ENCODE data around the gene SH3RF3.

Gene SH3RF3

DNA sequence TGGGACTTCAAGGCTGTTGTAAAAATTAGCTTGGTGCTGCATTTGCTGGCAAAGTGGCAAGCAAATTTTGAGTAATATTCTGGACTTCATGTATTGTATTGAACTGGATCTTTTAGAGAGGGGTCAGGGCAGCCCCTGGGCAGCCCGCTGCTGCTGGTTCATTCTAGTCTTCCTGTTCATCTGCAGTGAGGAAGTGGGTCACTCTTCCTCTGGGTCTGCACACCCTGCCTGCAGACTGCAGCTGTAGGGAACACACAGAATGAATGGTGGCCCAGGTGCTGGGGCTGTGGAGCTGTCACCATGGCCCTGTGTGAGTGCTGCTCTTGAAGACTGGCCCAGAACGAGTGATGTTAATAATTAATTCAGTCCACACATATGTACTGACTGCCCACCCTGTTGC, 9.4 kb downstream of the SH3RF3 start:
- Histone ChIP-seq H3K4me1 (ENCODE audit: control insufficient read depth, insufficient read depth, low read length, poor library complexity, severe bottlenecking) (no peaks in the 10 kb centered on the region), H3K4me3 (ENCODE audit: extremely low read depth, insufficient read depth, low read length, poor library complexity, severe bottlenecking) (no peak overlapping the region), H3K9me3 (ENCODE audit: control insufficient read depth, low read length) (no peaks in the 10 kb centered on the region), H3K27ac (ENCODE audit: low read depth, low read length, severe bottlenecking) (no peak overlapping the region), H3K36me3 (ENCODE audit: control insufficient read depth, insufficient read depth, low read length) (no peaks in the 10 kb centered on the region)
- 100% methylated on average over 1 to 2 of the region's 2 CpGs for WGBS, 2 experiments (ENCODE audit: insufficient coverage in 2 of 2)

DNA sequence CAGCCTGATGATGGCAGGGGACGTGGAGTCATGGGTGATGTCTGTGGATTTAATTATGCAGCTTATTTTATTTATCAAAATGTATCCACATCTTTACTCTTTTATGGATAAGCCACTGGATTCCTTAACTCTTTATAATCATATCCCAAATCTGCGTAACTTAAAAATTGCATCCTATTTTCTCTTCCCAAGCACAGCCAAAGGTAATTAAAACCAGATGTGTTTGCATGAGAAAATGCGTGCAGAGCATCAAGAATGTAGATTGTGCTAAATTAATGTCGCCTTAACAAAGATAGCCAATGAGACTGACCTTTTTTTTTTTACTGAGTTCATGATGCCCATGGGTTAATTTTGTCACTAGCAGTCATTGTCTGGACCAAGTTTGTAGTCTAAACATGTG, 10.0 kb downstream of the SH3RF3 start:
- no peak overlapping the region for H3K4me3 ChIP-seq (ENCODE audit: extremely low read depth, insufficient read depth, low read length, poor library complexity, severe bottlenecking)
- no peak overlapping the region for H3K27ac ChIP-seq (ENCODE audit: low read depth, low read length, severe bottlenecking)
- no peaks in the 10 kb centered on the region for H3K9me3 ChIP-seq (ENCODE audit: control insufficient read depth, low read length)
- 83 to 100% methylated on average over 2 to 3 of the region's 4 CpGs for WGBS, 2 experiments (ENCODE audit: insufficient coverage in 2 of 2)
- no peaks in the 10 kb centered on the region for H3K36me3 ChIP-seq (ENCODE audit: control insufficient read depth, insufficient read depth, low read length)
- H3K4me1 ChIP-seq (ENCODE audit: control insufficient read depth, insufficient read depth, low read length, poor library complexity, severe bottlenecking) = no peaks in the 10 kb centered on the region

DNA sequence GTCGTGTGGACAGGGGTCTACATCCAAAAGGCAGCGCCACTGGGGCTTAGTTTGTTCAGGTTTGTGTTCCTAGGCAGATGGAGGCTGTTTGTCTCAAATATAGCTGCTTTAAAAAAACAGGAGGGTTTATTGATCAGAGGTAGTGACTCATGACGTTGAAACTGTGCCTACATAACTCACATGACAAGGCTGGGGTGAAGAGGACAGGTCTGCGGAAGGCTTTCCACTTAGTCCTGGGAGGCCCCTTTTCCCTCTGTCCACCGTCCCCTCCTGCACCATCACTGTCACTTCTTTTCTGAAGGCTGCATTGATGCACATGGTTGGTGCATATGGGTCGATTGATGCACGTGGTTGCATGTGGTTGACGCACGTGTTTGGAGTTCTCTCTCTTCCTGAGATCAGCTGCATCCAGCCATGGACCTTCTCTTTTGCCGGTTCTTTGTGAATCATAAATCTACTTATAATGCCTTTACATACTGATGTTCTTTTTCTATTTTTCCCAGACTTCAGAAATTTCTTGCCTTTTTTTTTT, 10.9 kb downstream of the SH3RF3 start:
- no peaks in the 10 kb centered on the region for H3K36me3 ChIP-seq (ENCODE audit: control insufficient read depth, insufficient read depth, low read length)
- no peak overlapping the region for H3K27ac ChIP-seq (ENCODE audit: low read depth, low read length, severe bottlenecking)
- no peaks in the 10 kb centered on the region for H3K4me1 ChIP-seq (ENCODE audit: control insufficient read depth, insufficient read depth, low read length, poor library complexity, severe bottlenecking)
- H3K4me3 ChIP-seq (ENCODE audit: extremely low read depth, insufficient read depth, low read length, poor library complexity, severe bottlenecking) = no peak overlapping the region
- H3K9me3 ChIP-seq (ENCODE audit: control insufficient read depth, low read length) = no peaks in the 10 kb centered on the region
- WGBS, 2 experiments (ENCODE audit: insufficient coverage in 2 of 2) = 92 to 96% methylated on average over 6 to 9 of the region's 10 CpGs

DNA sequence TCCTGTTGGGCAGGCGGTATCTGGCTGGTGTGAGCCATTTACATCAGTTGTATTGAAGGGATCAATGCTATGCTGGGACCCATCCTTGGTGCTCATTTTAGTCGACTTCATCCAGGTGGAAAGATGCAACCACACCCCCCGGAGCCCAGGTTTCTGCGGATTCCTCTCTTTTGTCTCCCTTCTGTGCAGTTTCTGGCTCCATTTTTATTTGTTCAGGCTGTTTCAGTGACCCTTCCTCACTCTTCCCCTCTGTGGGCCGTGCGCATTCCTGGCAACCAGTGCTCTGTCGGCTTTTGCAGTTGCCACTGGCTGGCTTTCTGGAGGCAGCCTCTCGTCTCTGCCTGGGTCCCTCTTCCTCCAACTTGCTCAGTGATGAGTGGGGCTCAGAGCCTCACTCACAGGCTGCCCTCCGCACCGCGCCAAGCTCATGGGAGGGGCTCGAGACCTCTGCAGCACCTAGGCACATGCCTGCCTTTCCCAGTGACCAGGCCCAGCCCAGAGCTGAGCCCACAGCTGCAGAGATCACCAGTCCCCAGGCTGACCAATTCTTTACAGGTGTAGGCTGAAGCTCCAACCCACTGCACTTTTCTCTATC, 12.1 kb downstream of the SH3RF3 start:
- H3K4me1 ChIP-seq (ENCODE audit: control insufficient read depth, insufficient read depth, low read length, poor library complexity, severe bottlenecking) = no peaks in the 10 kb centered on the region
- no peaks in the 10 kb centered on the region for H3K9me3 ChIP-seq (ENCODE audit: control insufficient read depth, low read length)
- 89 to 95% methylated on average over 12 of the region's 12 CpGs for whole genome bisulfite sequencing, 2 experiments (ENCODE audit: insufficient coverage in 2 of 2)
- H3K27ac ChIP-seq (ENCODE audit: low read depth, low read length, severe bottlenecking) = no peak overlapping the region
- no peak overlapping the region for H3K4me3 ChIP-seq (ENCODE audit: extremely low read depth, insufficient read depth, low read length, poor library complexity, severe bottlenecking)
- H3K36me3 ChIP-seq (ENCODE audit: control insufficient read depth, insufficient read depth, low read length) = no peaks in the 10 kb centered on the region

DNA sequence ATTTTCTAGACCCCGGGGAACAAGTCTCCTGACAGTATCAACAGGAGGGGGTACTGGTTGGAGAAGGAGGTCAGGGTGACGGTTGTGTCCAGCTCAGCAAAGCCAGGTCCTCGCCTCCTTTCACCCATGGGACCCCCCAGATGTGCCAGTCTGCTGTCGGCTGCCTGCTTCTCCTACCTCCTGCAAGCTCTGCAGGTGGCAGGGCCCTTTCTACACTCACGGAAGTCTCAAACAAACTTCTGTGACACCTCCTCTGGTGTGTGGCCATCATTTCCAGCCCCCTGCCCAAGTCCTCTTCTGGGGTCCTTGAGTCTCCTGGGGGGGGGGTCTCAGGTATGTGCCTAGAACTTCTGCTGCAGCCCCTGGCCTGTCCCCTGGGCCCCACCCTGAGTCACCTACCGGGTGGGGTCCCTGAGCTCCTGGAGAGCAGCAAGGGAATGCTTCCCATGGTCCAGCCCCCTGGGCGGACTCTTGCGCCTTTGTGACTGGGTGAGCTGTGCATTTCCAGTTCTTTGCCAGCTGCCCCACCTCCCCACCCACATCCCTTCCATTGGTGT, 12.8 kb downstream of the SH3RF3 start:
- no peaks in the 10 kb centered on the region for H3K36me3 ChIP-seq (ENCODE audit: control insufficient read depth, insufficient read depth, low read length)
- no peak overlapping the region for H3K27ac ChIP-seq (ENCODE audit: low read depth, low read length, severe bottlenecking)
- no peaks in the 10 kb centered on the region for H3K4me1 ChIP-seq (ENCODE audit: control insufficient read depth, insufficient read depth, low read length, poor library complexity, severe bottlenecking)
- no peak overlapping the region for H3K4me3 ChIP-seq (ENCODE audit: extremely low read depth, insufficient read depth, low read length, poor library complexity, severe bottlenecking)
- H3K9me3 ChIP-seq (ENCODE audit: control insufficient read depth, low read length) = no peaks in the 10 kb centered on the region
- 87 to 93% methylated on average over 5 to 6 of the region's 8 CpGs for WGBS, 2 experiments (ENCODE audit: insufficient coverage in 2 of 2)

DNA sequence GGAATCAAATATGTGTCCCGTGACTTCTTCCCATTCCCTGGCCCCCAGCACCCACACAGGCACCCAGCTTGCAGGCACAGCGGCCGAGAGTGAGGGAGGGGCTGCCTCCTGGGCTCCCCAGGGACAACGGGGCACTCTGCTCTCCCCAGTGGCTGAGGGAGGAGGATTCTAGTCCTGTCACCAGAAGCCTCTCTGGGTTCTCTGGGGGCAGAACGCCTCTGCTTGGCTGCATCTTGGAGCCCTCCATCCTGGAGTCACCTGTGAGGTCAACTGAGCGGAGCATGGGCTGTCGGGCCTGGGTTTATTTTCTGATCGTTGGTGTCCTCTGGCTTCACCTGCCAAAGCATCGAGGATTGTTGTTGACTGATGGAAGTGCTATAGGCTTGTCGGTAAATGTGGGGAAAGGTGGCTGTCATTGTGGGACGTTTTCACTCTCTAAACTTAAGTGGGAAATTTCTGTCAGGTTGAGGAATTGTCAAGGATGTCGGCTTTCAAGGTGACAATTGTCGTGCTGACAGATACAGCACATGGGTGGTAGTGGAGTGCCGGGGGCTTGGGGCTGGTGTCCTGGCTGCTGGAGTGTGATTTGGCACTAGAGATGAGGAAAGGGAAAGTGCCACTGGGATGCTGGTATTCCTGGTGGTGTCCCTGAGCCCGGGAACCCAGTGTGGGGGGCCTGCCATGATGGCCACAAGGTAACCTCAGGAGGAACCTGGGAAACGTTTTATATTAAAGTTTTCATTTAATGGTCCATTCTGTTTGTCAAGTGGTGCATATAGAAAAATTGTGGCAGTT, 13.6 kb downstream of the SH3RF3 start:
- WGBS, 2 experiments (ENCODE audit: insufficient coverage in 2 of 2) = 89% methylated on average over 14 to 15 of the region's 16 CpGs

DNA sequence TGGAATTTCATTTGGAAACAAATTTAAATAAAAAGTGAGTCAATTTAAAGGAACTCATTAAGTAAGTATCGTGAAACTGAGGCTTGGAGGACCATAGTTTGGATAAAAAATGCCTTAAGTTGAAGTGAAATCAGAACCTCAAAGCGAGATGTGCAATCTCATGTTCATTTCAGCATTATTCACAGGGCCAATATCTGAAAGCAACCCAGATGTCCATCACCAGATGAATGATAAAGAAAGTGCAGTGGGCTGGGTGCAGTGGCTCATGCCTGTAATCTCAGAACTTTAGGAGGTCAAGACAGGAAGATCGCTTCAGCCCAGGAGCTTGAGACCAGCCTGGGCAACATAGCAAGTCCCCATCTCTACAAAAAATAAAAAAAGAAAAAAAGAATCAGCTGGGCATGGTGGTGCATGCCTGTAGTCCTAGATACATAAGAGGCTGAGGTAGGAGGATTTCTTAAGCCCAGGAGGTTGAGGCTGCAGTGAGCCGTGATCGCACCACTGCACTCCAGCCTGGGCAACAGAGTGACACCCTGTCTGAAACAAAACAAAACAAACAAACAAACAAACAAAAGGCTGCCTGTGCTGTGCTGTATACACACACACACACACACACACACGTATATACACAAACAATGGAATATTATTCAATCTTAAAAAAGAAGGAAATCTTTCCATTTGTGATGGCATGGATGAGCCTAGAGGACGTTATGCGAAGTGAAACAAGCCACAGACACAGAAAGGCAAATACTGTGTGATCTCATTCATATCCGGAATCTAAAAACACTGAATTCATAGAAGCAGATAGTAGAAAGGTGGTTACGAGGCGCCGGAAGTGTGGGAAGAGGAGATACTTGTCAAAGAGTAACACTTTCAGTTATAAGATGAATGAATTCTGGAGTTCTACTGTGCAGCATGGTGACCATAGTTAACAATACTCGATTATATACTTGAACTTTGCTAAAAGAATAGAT, 14.5 kb downstream of the SH3RF3 start:
- Histone ChIP-seq H3K36me3 (ENCODE audit: control insufficient read depth, insufficient read depth, low read length) (no peaks in the 10 kb centered on the region), H3K4me1 (ENCODE audit: control insufficient read depth, insufficient read depth, low read length, poor library complexity, severe bottlenecking) (no peaks in the 10 kb centered on the region), H3K9me3 (ENCODE audit: control insufficient read depth, low read length) (no peaks in the 10 kb centered on the region), H3K4me3 (ENCODE audit: extremely low read depth, insufficient read depth, low read length, poor library complexity, severe bottlenecking) (no peak overlapping the region), H3K27ac (ENCODE audit: low read depth, low read length, severe bottlenecking) (no peak overlapping the region)
- 90 to 94% methylated on average over 3 to 4 of the region's 13 CpGs for WGBS, 2 experiments (ENCODE audit: insufficient coverage in 2 of 2)

More for the DNA sequence above, 13.6 kb downstream of the SH3RF3 start:
- Histone ChIP-seq H3K9me3 (ENCODE audit: control insufficient read depth, low read length) (no peaks in the 10 kb centered on the region), H3K36me3 (ENCODE audit: control insufficient read depth, insufficient read depth, low read length) (no peaks in the 10 kb centered on the region), H3K27ac (ENCODE audit: low read depth, low read length, severe bottlenecking) (no peak overlapping the region), H3K4me1 (ENCODE audit: control insufficient read depth, insufficient read depth, low read length, poor library complexity, severe bottlenecking) (no peaks in the 10 kb centered on the region), H3K4me3 (ENCODE audit: extremely low read depth, insufficient read depth, low read length, poor library complexity, severe bottlenecking) (no peak overlapping the region)

DNA sequence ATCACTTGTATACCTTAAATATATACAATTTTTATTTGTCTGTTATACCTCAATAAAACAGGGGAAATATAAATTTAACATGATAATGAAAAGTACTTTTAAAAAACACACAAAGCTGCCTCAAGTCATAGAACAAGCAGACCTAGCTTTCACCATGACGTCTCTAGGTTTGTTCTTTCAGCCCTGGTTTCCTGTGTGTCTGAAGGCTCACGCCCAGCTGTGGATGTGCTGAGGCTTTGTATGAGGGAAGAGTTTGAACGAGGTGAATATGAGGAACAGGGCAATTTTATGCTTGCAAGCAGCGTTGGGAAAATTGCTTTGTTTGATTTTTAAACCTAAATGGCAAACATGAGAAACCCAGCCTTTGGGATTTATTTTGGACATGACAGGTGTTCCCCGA, 15.3 kb downstream of the SH3RF3 start:
- no peak overlapping the region for H3K4me3 ChIP-seq (ENCODE audit: extremely low read depth, insufficient read depth, low read length, poor library complexity, severe bottlenecking)
- no peak overlapping the region for H3K27ac ChIP-seq (ENCODE audit: low read depth, low read length, severe bottlenecking)
- no peaks in the 10 kb centered on the region for H3K36me3 ChIP-seq (ENCODE audit: control insufficient read depth, insufficient read depth, low read length)
- H3K9me3 ChIP-seq (ENCODE audit: control insufficient read depth, low read length) = no peaks in the 10 kb centered on the region
- H3K4me1 ChIP-seq (ENCODE audit: control insufficient read depth, insufficient read depth, low read length, poor library complexity, severe bottlenecking) = no peaks in the 10 kb centered on the region
- 86 to 93% methylated on average over 4 of the region's 5 CpGs for WGBS, 2 experiments (ENCODE audit: insufficient coverage in 2 of 2)

DNA sequence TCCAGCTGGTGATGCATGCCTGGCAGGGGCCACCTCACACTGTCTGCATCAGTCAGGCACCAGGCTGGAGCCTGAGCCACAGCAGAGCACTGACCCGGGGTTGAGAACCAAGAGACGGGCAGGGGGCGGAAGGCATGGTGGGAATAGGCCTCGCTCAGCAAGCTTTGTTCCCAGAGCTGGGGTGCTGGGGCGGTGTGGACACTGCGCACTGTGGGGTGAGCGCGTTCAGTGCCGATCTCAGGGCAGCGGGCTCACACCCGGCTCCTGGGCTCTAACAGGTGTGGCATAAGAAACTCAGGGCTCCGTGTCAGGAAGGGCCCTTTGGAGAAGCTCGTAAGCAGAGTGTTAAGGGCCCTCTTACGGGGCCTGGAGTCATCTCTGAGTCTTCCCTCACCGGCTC, 15.7 kb downstream of the SH3RF3 start:
- 95 to 97% methylated on average over 15 of the region's 15 CpGs for WGBS, 2 experiments (ENCODE audit: insufficient coverage in 2 of 2)
- Histone ChIP-seq H3K9me3 (ENCODE audit: control insufficient read depth, low read length) (no peaks in the 10 kb centered on the region), H3K27ac (ENCODE audit: low read depth, low read length, severe bottlenecking) (no peak overlapping the region), H3K4me3 (ENCODE audit: extremely low read depth, insufficient read depth, low read length, poor library complexity, severe bottlenecking) (no peak overlapping the region), H3K4me1 (ENCODE audit: control insufficient read depth, insufficient read depth, low read length, poor library complexity, severe bottlenecking) (no peaks in the 10 kb centered on the region), H3K36me3 (ENCODE audit: control insufficient read depth, insufficient read depth, low read length) (no peaks in the 10 kb centered on the region)

DNA sequence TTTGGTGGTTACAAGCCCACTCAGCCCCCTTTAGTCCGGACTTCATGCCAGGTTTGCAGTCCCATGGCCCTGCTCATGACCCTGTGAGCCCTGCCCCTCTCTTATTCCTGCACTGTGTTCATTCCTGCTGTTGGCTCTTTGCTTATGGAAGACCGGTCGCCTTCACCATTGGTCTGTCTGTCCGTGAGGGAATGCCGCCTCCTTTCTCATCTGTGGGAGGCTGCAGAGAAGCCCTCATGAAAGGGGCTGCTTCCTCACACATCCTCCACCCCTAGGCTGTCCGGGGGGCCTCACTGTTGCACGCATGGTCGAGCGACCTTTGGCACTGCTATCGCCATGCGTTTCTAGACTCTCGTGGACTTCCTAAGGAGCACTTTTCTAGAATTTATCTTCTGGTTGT, 16.3 kb downstream of the SH3RF3 start:
- Histone ChIP-seq H3K9me3 (ENCODE audit: control insufficient read depth, low read length) (no peaks in the 10 kb centered on the region), H3K36me3 (ENCODE audit: control insufficient read depth, insufficient read depth, low read length) (no peaks in the 10 kb centered on the region), H3K27ac (ENCODE audit: low read depth, low read length, severe bottlenecking) (no peak overlapping the region), H3K4me3 (ENCODE audit: extremely low read depth, insufficient read depth, low read length, poor library complexity, severe bottlenecking) (no peak overlapping the region), H3K4me1 (ENCODE audit: control insufficient read depth, insufficient read depth, low read length, poor library complexity, severe bottlenecking) (no peaks in the 10 kb centered on the region)
- 87 to 95% methylated on average over 11 of the region's 12 CpGs for WGBS, 2 experiments (ENCODE audit: insufficient coverage in 2 of 2)
